Endodermal cell (in vitro differentiated cells): ENCODE measurements around the gene LMOD1. TPM values are rescaled to one million over a fixed set of nuclear protein-coding genes. Genes with fewer than 3 reads are reported as not detected.

Experiments used
- DNase-seq: peaks from one replicate; pipeline ENCODE4 v3.0.0-alpha.2; 2017
- H3K27ac ChIP-seq: 2 replicates; pipeline ENCODE4 v1.5.1; 2013; ENCODE audit warnings: mild to moderate bottlenecking, low read depth, low read length, moderate library complexity
- H3K27me3 ChIP-seq: 2 replicates; pipeline ENCODE4 v1.6.1; 2013; ENCODE audit warnings: mild to moderate bottlenecking, low read length, moderate library complexity; ENCODE audit not compliant: insufficient read depth, control insufficient read depth, poor library complexity, severe bottlenecking
- H3K36me3 ChIP-seq: 2 replicates; pipeline ENCODE4 v1.7.0; 2013; ENCODE audit warnings: mild to moderate bottlenecking, low read length, moderate library complexity; ENCODE audit not compliant: control insufficient read depth, insufficient read depth
- H3K4me1 ChIP-seq: one replicate; pipeline ENCODE4 v1.7.0; 2013; ENCODE audit warnings: low read length; ENCODE audit not compliant: control insufficient read depth, insufficient read depth
- H3K4me3 ChIP-seq: 2 replicates; pipeline ENCODE4 v1.5.1; 2013; ENCODE audit warnings: mild to moderate bottlenecking, low read length, moderate library complexity
- H3K9ac ChIP-seq: 2 replicates; pipeline ENCODE4 v1.6.1; 2013; ENCODE audit warnings: mild to moderate bottlenecking, low read length, moderate library complexity; ENCODE audit not compliant: poor library complexity, severe bottlenecking; ENCODE audit errors: extremely low read depth
- H3K9me3 ChIP-seq: 2 replicates; pipeline ENCODE4 v1.6.1; 2013; ENCODE audit warnings: mild to moderate bottlenecking, low read length, moderate library complexity; ENCODE audit not compliant: control insufficient read depth
- H3K27ac Mint-ChIP-seq: 2 replicates; pipeline ENCODE4 v1.8.0; 2020; ENCODE audit warnings: mixed read lengths
- H3K27me3 Mint-ChIP-seq: 2 replicates; pipeline ENCODE4 v1.8.0; 2021; ENCODE audit warnings: mild to moderate bottlenecking, mixed read lengths; ENCODE audit not compliant: insufficient read depth
- H3K36me3 Mint-ChIP-seq: 2 replicates; pipeline ENCODE4 v1.8.0; 2020; ENCODE audit warnings: low read depth, mixed read lengths
- H3K4me1 Mint-ChIP-seq: 2 replicates; pipeline ENCODE4 v1.8.0; 2020; ENCODE audit warnings: mixed read lengths
- H3K4me3 Mint-ChIP-seq: 2 replicates; pipeline ENCODE4 v1.8.0; 2020; ENCODE audit warnings: mild to moderate bottlenecking, moderate library complexity, mixed read lengths
- H3K9me3 Mint-ChIP-seq: 2 replicates; pipeline ENCODE4 v1.8.0; 2020; ENCODE audit warnings: mild to moderate bottlenecking, mixed read lengths
- CTCF ChIP-seq: fragments of 200-600 bp; sonication (generic); conservative IDR thresholded peaks from 2 replicates; pipeline ENCODE4 v1.5.0; 2021; ENCODE audit warnings: antibody characterized with exemption, mild to moderate bottlenecking
- WGBS, 2 experiments: methylation state at CpG; one replicate each; pipeline versions ENCODE4 v1.1.5 to v1.1.7; 2013; ENCODE audit warnings: missing lambda C conversion rate in 2 of 2, mixed read lengths in 1 of 2; ENCODE audit not compliant: insufficient coverage in 1 of 2, insufficient read length in 1 of 2; 5-methylcytosine and 5-hydroxymethylcytosine counted together
- long read RNA-seq, 4 experiments: library from polyadenylated mRNA in 2 of 4; library from RNA in 1 of 4; library from capped mRNA in 1 of 4; stranded (forward) in 3 of 4; unstranded in 1 of 4; transcript quantifications; one replicate each; pipeline ENCODE4 v2.0.0, GENCODE V29; 2020 to 2021; ENCODE audit warnings: inconsistent platforms in 1 of 4
- polyA plus RNA-seq, 2 experiments: library from polyadenylated mRNA; stranded (reverse); fragments of 50-300 nt; gene quantifications; one replicate each; pipeline ENCODE4 v1.2.3, GENCODE V29; 2013
- total RNA-seq, 2 donors: library from RNA; stranded (reverse); fragmentation: NEBNext Ultra II Directional in 1 of 2; extraction: Animal tissue kit (Norgen Biotek cat#: 25700) in 1 of 2; gene quantifications; 2 replicates in 1 of 2; 3 replicates in 1 of 2; pipeline ENCODE4 v1.2.1, GENCODE V29; 2021

LMOD1 gene
- total RNA-seq, result under 1 TPM; 0.31 to 0.60 TPM
- polyA plus RNA-seq (2013, experiment 1 of 2), result 1.5 TPM
- 1.6 TPM for polyA plus RNA-seq (2013, experiment 2 of 2)
- long read RNA-seq, experiment 1, result 0 reads
- long read RNA-seq, experiment 2, partial matches to known transcripts, result 0 of 2 reads
- long read RNA-seq, experiment 2, other reads (novel, unspliced or antisense), result 0 of 2 reads
- long read RNA-seq, experiment 3, partial matches to known transcripts, result 0 of 2 reads
- long read RNA-seq, experiment 3, other reads (novel, unspliced or antisense), result 1 of 2 reads
- long read RNA-seq, experiment 4, result 0 reads

- WGBS, 2 experiments, result 3 to 8% methylated on average over 21 to 28 of the region's 28 CpGs
- Histone ChIP-seq H3K27ac (no peak within 1 kb of the TSS), H3K9ac (no peak within 1 kb of the TSS), H3K36me3 (no peaks in the 10 kb centered on the region), H3K4me3 (peak within 1 kb of the TSS; percentile 76), H3K9me3 (no peaks in the 10 kb centered on the region), H3K27me3 (peaks cover 25% of the 10 kb centered on the region), H3K4me1 (peaks cover 3% of the 10 kb centered on the region)
- Mint-ChIP-seq H3K36me3 (no peaks in the 10 kb centered on the region), H3K27me3 (peaks cover 36% of the 10 kb centered on the region), H3K9me3 (no peaks in the 10 kb centered on the region), H3K4me3 (peak within 1 kb of the TSS; percentile 50), H3K27ac (no peak within 1 kb of the TSS), H3K4me1 (peaks cover 33% of the 10 kb centered on the region)
- DNase-seq, result peak; percentile 97
- peak; percentile 34 for TF ChIP-seq CTCF
These were observed at the start of gene LMOD1 for GRCh38 chr1:201946224-201946908. LMOD1 (minus strand) TSS chr1:201946548; CDS start chr1:201946340, 208 bp downstream.

GRCh38 chr1:201990427-201990826 is 44.1 kb upstream of the LMOD1 start:
- no peak for TF ChIP-seq CTCF
- Histone ChIP-seq H3K9me3 (no peaks in the 10 kb centered on the region), H3K4me1 (no peaks in the 10 kb centered on the region), H3K4me3 (no peak overlapping the region), H3K36me3 (peaks cover 44% of the 10 kb centered on the region), H3K9ac (no peak overlapping the region), H3K27me3 (no peaks in the 10 kb centered on the region), H3K27ac (no peak overlapping the region)
- WGBS, 2 experiments, result 83% methylated on average over 6 of the region's 6 CpGs
- H3K27ac Mint-ChIP-seq, result no peak overlapping the region
- no peak overlapping the region for H3K4me3 Mint-ChIP-seq
- H3K36me3 Mint-ChIP-seq, result peaks cover 49% of the 10 kb centered on the region
- no peaks in the 10 kb centered on the region for H3K27me3 Mint-ChIP-seq
- H3K4me1 Mint-ChIP-seq, result no peaks in the 10 kb centered on the region
- DNase-seq, result no peak
- no peaks in the 10 kb centered on the region for H3K9me3 Mint-ChIP-seq

GRCh38 chr1:201989354-201990128 is 43.2 kb upstream of the LMOD1 start:
- H3K4me1 Mint-ChIP-seq, result peaks cover under 1% of the 10 kb centered on the region
- Histone ChIP-seq H3K36me3 (peaks cover 39% of the 10 kb centered on the region), H3K9ac (no peak overlapping the region), H3K27me3 (no peaks in the 10 kb centered on the region), H3K27ac (no peak overlapping the region), H3K4me1 (no peaks in the 10 kb centered on the region), H3K4me3 (no peak overlapping the region), H3K9me3 (no peaks in the 10 kb centered on the region)
- H3K9me3 Mint-ChIP-seq, result no peaks in the 10 kb centered on the region
- no peak for TF ChIP-seq CTCF
- 96 to 97% methylated on average over 7 to 10 of the region's 10 CpGs for whole genome bisulfite sequencing, 2 experiments
- no peak overlapping the region for H3K27ac Mint-ChIP-seq
- no peak for DNase-seq
- H3K36me3 Mint-ChIP-seq, result peaks cover 49% of the 10 kb centered on the region
- H3K27me3 Mint-ChIP-seq, result no peaks in the 10 kb centered on the region
- no peak overlapping the region for H3K4me3 Mint-ChIP-seq
